HG02885 (cell line): ENCODE measurements around the gene SYDE2.

Source experiments
- ATAC-seq: cut with Tn5 transposase; IDR thresholded peaks from one replicate; pipeline ENCODE4 v1.9.1; 2021; ENCODE audit warnings: mild to moderate bottlenecking; ENCODE audit not compliant: unreplicated experiment, poor library complexity

The SYDE2 gene

DNA sequence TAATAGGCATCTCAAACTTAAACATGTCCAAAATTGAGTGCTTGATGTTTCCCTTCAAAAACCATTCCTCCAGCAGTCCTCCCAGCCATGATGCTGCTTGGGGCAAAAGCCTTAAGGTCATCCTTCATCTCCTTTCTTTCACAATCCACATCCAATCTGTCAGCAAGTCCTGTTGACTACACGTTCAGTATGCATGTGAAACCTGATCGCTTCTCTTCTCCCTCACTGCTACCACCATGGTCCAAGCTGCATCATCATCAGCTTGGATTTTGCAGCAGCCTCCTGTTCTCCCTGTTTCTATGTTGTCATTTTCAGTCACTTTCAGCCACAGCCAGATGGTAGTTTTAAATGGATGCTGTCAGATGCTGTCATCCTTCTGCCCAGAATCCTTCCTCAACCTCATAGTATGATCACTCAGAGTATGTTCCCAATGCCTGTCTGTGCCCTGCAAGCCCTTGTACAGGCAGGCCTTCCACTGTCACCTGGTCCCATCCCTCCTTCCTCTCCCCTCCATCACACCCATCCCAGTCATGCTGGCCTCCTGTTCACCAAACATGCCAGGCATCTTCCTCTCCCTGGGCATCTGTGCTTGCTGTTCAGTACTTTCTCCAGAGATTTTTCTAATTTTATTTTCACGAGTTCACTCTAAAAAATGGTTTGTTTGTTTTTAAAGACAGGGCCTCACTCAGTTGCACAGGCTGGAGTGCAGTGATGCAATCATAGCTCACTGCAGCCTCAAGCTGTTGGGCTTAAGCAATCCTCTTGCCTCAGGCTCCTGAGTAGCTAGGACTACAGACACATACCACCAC lies 66.0 kb downstream of the SYDE2 start:
- ATAC-seq = no peak

DNA sequence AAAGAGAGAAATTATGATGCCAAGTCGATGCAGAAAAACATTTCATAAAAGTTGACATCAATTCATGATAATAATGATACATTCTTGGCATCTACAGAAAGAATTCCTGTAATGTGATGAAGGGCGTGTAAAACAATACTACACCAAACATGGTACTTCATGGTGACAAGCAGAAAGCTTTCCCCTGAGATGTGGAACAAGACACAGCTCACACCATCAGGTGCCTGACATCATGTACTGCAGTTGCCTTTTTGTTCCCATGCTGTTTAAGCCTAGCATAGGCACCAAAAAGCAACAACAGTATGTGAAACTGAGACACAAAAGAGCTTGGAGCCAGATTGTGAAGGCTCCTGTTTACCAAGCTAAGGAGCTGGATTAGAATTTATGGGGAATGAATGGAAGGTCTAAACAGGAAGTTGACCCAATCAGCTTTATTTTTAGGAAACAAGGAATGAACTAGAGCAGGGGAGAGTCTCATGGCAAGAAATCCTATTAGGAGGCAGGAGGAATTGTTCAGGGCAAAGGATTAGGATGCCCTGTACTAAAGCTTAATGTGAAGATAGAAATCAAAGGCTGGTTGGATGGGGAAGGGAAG lies 67.2 kb downstream of the SYDE2 start:
- ATAC-seq = no peak

DNA sequence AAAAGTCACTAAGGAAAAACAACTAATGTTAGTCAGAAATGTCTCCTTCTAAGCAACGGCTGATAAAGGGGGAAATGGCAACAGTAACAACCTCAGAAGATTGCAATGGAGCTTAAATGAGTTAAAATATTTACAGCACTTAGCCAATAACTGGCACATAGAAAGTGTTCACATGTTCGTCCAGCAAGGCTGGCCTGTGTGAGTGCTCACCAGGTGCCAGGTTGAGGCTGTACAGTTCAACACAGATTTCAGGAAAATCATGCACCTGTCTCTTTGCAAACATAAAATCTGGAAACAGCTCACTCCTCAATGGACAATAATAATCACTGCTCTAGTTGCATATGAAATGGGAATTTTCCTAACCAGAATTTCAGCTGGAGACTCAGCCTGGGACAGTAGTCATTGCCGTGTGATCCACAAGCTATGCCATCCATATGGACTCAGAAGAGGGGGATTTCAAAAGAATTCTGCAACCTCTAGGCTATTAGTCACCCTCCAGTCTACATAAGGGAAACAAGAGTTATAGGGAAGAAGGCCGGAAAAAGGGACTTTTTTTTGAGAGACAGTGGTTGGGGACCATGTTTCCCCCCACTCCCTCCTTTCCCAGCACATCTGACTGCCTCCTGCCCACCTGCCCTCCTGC lies 68.6 kb downstream of the SYDE2 start:
- no peak for ATAC-seq

GRCh38 chr1:85128316-85128715 lies 72.5 kb downstream of the SYDE2 start:
- no peak for ATAC-seq

DNA sequence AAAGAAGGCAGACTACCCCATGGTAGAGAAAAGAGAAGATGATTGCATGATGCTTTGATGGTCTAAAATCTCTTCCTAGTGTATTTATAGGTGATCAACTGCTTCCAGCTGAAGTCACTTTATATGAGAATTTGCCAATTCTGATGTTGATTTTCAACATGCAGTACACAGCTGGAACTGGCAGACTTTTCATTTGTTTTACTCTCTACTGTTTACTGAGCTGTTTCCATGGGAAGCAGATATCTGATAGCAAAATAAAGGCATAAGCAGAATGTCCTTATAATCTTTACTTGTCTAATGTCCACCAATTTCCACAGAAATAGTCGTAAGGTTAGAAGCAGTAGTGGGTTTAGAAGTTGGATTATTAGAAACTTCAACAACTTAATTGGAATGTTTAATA lies 74.9 kb downstream of the SYDE2 start:
- ATAC-seq = no peak

DNA sequence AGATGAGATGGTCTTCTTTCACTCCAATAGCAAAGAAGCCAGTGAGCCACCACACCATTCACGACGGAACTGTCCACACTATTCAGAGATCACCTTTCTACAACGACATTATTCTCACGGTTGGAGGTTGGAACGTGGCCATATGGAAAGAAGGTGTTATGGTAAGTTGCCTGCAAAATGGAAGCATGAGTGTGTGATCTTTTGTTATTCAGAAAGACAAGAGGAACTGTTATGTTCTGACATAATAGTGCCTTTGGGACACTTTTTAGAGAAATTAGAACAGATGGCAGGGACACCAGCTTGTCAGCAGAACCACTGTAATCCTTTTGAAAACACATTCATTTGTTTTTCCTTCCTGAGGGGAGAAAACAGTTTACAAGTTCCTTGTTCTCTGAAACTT lies 76.7 kb downstream of the SYDE2 start:
- ATAC-seq = no peak

- ATAC-seq = no peak
Measured at GRCh38 chr1:85122169-85122568, 78.6 kb downstream of the SYDE2 start.

GRCh38 chr1:85121744-85122143 lies 79.1 kb downstream of the SYDE2 start:
- ATAC-seq = no peak

GRCh38 chr1:85118751-85119150 lies 82.1 kb downstream of the SYDE2 start:
- ATAC-seq = no peak

- ATAC-seq = no peak
Measured at GRCh38 chr1:85116856-85117255, 84.0 kb downstream of the SYDE2 start.

DNA sequence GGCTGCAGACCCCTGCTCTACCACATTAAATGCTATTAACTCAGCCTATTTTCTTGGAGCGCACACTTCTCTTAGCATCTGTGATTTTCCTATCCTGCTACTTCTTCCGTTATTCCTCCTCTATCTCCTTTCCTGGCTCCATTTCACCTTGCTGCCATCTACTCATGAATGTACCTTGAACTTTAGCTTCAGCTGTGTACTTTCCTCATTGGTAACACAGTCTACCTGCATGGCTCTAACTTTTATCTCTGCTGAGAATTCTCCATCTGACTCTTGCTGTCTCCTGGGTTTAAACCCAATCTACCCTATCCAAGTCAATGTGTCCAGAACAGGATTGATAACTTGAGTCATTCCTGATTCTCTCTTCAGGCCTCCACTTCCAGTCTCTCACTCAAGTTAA lies 84.9 kb downstream of the SYDE2 start:
- ATAC-seq = no peak

GRCh38 chr1:85111695-85112094 lies 89.1 kb downstream of the SYDE2 start:
- no peak for ATAC-seq

DNA sequence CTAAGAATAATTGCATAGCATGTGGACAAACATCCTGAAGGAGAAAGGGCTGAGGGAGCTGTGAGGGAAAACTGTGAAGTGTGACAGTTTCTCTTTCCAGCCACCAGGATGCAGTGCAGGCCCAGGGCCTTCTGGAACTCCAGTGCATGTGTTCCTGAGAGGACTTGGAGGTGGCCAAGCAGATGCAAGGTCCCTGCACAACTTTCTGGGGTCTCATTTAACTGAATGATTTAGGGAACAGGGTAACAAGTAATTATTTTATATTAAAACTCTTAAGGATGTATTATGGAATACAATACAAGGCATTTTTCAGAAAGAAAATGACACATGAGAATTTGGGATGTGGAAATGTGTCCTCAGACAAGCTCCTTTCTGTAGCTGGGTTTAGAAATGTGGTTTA lies 91.3 kb downstream of the SYDE2 start:
- ATAC-seq = peak; percentile 83
